Vagina (tissue), 2 donors: ENCODE data around the gene EXOC6B. TPM values are rescaled to one million over a fixed set of nuclear protein-coding genes. Genes with fewer than 3 reads are reported as not detected.

ENCODE experiments used
- DNase-seq, 2 donors: peaks; one replicate each; pipeline ENCODE4 v3.0.0-alpha.2; 2017; ENCODE audit errors: extremely low spot score in 2 of 2
- H3K27ac ChIP-seq: fragments of 200-600 bp; sonication (generic); one replicate; pipeline ENCODE4 v1.5.1; 2019
- H3K27me3 ChIP-seq: fragments of 200-600 bp; sonication (generic); one replicate; pipeline ENCODE4 v1.5.1; 2019
- H3K36me3 ChIP-seq, 2 donors: fragments of 200-600 bp; sonication (generic); one replicate each; pipeline ENCODE4 v1.5.1; 2017 to 2019
- H3K4me1 ChIP-seq: fragments of 200-600 bp; sonication (generic); one replicate; pipeline ENCODE4 v1.5.1; 2019
- H3K4me3 ChIP-seq, 2 donors: fragments of 200-600 bp; sonication (generic); 1 replicate in 1 of 2; 2 replicates in 1 of 2; pipeline ENCODE4 v1.5.1; 2016 to 2019
- H3K9me3 ChIP-seq: fragments of 200-600 bp; sonication (generic); one replicate; pipeline ENCODE4 v1.5.1; 2019
- POLR2A ChIP-seq, 2 donors: fragments of 450-650 bp; IDR thresholded peaks; one replicate each; pipeline ENCODE4 v1.6.1; 2017; ENCODE audit warnings: antibody characterized with exemption in 2 of 2, mild to moderate bottlenecking in 2 of 2, moderate library complexity in 2 of 2
- POLR2AphosphoS5 ChIP-seq, 2 donors: sonication (generic); formaldehyde crosslinking; IDR thresholded peaks; one replicate each; pipeline ENCODE4 v1.9.0; 2017; ENCODE audit warnings: antibody characterized with exemption in 2 of 2, mild to moderate bottlenecking in 2 of 2, low read depth in 1 of 2; ENCODE audit not compliant: insufficient read depth in 1 of 2
- intact Hi-C: fragments of 100-400 bp; cut with DNase I; formaldehyde crosslinking; loops from one replicate; pipeline ENCODE4 v1.15.1; 2023
- total RNA-seq: library from RNA; depleted of rRNA; stranded (reverse); fragments of >200 nt; gene quantifications from one replicate; pipeline ENCODE4 v1.2.3, GENCODE V29; 2016
- TF ChIP-seq, protein P1 (sequence below), 3 experiments: fragments of 450-650 bp in 2 of 3; fragments of 200-600 bp in 1 of 3; sonication (generic) in 1 of 3; IDR thresholded peaks; one replicate each; pipeline ENCODE4 v1.5.1; 2017 to 2019; ENCODE audit warnings: antibody characterized with exemption in 3 of 3, mild to moderate bottlenecking in 2 of 3, moderate library complexity in 2 of 3

Gene EXOC6B
- total RNA-seq, 1 donor from 2014 or later: 41.5 TPM

DNA sequence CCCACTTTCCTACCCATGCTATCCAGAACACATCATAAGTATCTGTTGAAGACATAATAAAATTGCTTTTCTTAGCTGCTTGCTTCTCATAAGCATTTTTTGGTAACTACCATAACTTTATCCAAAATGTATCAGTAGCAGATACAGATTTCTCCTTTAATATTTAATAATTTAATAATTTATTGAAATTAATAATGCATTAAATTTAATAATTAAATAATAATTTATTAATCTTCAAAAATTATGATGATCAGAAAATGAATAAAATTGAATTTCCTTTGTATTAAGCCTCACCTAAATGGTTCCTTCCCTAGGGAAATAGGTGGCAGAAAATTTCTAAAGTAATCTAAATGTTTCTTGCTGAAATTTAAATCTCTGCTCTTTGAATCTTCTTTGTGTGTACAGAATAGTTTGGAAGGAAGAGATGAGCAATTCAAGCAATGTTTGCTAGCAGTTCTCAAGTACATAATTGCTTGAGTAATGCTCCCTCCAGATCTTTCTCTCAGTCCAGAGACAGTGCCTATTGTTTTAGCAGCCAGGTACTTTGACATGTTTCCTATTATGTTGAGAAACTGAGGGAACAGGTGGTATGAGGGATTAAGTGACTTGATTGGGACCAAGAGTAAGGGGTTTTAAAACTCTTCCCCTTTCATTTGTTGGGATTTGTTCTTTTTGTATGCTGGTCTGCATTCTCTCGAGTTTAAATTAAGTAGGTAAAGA lies 555.1 kb downstream of the EXOC6B start:
- TF ChIP-seq, protein P1, sequence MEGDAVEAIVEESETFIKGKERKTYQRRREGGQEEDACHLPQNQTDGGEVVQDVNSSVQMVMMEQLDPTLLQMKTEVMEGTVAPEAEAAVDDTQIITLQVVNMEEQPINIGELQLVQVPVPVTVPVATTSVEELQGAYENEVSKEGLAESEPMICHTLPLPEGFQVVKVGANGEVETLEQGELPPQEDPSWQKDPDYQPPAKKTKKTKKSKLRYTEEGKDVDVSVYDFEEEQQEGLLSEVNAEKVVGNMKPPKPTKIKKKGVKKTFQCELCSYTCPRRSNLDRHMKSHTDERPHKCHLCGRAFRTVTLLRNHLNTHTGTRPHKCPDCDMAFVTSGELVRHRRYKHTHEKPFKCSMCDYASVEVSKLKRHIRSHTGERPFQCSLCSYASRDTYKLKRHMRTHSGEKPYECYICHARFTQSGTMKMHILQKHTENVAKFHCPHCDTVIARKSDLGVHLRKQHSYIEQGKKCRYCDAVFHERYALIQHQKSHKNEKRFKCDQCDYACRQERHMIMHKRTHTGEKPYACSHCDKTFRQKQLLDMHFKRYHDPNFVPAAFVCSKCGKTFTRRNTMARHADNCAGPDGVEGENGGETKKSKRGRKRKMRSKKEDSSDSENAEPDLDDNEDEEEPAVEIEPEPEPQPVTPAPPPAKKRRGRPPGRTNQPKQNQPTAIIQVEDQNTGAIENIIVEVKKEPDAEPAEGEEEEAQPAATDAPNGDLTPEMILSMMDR (IDR thresholded peaks at IDR 0.05): no peak
- no peak for TF ChIP-seq POLR2A (IDR thresholded peaks at IDR 0.05)
- TF ChIP-seq POLR2AphosphoS5 (IDR thresholded peaks at IDR 0.05; ENCODE audit: insufficient read depth in 1 of 2, low read depth in 1 of 2): no peak
- intact Hi-C loops: no loop called here
- Histone ChIP-seq H3K36me3 (no peaks in the 10 kb centered on the region), H3K27ac (no peak overlapping the region), H3K27me3 (no peaks in the 10 kb centered on the region), H3K9me3 (no peaks in the 10 kb centered on the region), H3K4me3 (no peak overlapping the region), H3K4me1 (peaks cover 7% of the 10 kb centered on the region)
- no peak for DNase-seq

DNA sequence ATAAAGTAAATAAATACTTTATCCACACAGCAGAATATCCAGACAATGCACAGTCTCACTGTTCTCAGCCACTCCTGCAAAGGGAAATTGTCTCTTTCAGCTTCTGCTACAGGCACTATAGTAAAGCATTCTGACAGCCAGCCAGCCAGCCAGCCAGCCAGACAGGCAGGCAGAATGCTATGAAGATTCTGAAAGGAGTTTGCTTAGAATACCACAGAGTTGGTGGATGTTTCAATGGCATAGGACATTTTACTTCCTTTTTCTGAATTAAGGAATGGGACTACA lies 562.1 kb downstream of the EXOC6B start:
- Histone ChIP-seq H3K9me3 (no peaks in the 10 kb centered on the region), H3K27me3 (no peaks in the 10 kb centered on the region), H3K36me3 (no peaks in the 10 kb centered on the region), H3K4me3 (no peak overlapping the region), H3K4me1 (no peaks in the 10 kb centered on the region), H3K27ac (no peak overlapping the region)
- intact Hi-C loops: loop anchor here (1.0 kb wide), 1 partner anchor 39 kb away; no protein-coding TSS in a partner anchor
- no peak for DNase-seq
- TF ChIP-seq, protein P1 (IDR thresholded peaks at IDR 0.05): no peak
- TF ChIP-seq POLR2AphosphoS5 (IDR thresholded peaks at IDR 0.05; ENCODE audit: insufficient read depth in 1 of 2, low read depth in 1 of 2) (no peak), POLR2A (IDR thresholded peaks at IDR 0.05) (no peak)

DNA sequence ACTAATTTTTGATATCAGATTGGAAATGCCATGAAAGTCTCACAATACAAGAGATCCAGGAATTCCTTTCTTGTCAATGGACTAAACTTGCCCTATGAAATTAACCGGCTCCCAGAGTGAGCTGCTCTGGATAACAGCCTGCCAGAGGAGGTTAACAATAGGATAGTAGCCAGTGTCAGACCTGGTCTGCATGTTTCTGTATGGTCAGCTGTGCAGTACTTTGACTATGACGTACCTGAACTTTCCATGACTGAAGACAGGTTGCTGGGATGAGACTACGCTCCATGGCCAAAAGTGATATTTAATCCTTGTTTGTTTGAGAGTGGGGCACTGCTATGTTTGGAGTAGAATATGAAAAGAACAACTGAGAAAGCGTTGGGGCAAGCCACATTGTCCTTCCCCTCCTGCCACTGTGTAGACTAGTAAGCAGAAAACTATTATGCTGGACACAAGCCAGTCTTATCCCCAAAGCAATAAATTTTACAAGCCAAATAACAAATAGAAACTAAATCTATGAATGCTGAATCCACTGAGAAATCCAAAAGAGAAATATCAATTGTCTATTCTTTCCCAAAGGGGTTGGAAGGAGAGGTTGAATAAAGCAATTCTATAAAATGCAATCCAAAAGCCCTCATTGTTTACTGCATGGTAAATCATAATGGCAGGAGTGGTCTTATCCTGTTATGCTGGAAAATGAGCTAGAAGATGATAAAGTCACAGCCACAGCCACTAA lies 562.6 kb downstream of the EXOC6B start:
- no peak overlapping the region for H3K4me3 ChIP-seq
- no peaks in the 10 kb centered on the region for H3K27me3 ChIP-seq
- intact Hi-C loops: no loop called here
- H3K9me3 ChIP-seq: no peaks in the 10 kb centered on the region
- TF ChIP-seq POLR2AphosphoS5 (IDR thresholded peaks at IDR 0.05; ENCODE audit: insufficient read depth in 1 of 2, low read depth in 1 of 2): no peak
- TF ChIP-seq POLR2A (IDR thresholded peaks at IDR 0.05): no peak
- no peak overlapping the region for H3K27ac ChIP-seq
- H3K4me1 ChIP-seq: no peaks in the 10 kb centered on the region
- DNase-seq: no peak
- H3K36me3 ChIP-seq: no peaks in the 10 kb centered on the region

DNA sequence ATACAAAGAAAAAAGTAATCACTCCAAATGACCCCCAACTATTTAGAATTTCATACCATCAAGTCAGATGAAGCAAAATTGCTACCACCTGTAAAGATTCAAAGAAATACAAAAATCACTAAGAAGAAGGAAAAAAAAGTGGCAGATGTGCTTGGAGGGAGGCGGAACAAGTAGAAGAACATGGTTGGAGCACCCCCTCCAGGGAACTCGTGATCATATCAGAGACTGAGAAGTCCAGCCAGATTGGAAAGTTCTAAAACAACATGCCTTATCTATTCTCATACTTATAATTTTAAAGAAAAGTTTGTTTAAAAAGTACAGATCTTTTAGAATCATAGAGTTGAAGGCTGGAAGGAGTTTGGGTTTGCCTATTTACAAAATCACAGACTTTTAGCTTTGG lies 564.8 kb downstream of the EXOC6B start:
- H3K36me3 ChIP-seq: no peaks in the 10 kb centered on the region
- TF ChIP-seq POLR2AphosphoS5 (IDR thresholded peaks at IDR 0.05; ENCODE audit: insufficient read depth in 1 of 2, low read depth in 1 of 2): no peak
- TF ChIP-seq, protein P1 (IDR thresholded peaks at IDR 0.05): no peak
- no peak for TF ChIP-seq POLR2A (IDR thresholded peaks at IDR 0.05)
- DNase-seq: no peak
- no peak overlapping the region for H3K4me3 ChIP-seq
- no peak overlapping the region for H3K27ac ChIP-seq
- no peaks in the 10 kb centered on the region for H3K9me3 ChIP-seq
- no peaks in the 10 kb centered on the region for H3K27me3 ChIP-seq
- intact Hi-C loops: no loop called here
- no peaks in the 10 kb centered on the region for H3K4me1 ChIP-seq

DNA sequence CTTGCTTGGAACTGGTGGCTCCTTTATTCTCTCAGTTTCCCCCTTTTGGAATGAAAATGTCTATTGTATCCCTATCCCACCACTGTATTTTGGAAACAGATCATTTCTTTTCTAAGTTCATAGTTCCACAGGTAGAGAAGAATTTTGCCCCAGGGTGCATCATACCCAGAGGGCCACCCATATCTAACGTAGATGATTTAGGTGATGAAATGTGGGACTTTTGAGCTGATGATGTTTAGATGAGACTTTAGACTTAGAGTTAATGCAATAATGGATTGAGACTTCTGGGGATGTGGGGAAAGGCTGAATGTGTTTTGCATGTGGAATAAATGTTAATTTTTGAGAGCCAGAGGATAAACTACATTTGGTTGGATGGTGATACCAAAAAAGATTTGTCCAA lies 570.3 kb downstream of the EXOC6B start:
- no peaks in the 10 kb centered on the region for H3K36me3 ChIP-seq
- no peaks in the 10 kb centered on the region for H3K27me3 ChIP-seq
- H3K27ac ChIP-seq: no peak overlapping the region
- intact Hi-C loops: no loop called here
- TF ChIP-seq POLR2A (IDR thresholded peaks at IDR 0.05) (no peak), POLR2AphosphoS5 (IDR thresholded peaks at IDR 0.05; ENCODE audit: insufficient read depth in 1 of 2, low read depth in 1 of 2) (no peak)
- TF ChIP-seq, protein P1 (IDR thresholded peaks at IDR 0.05): no peak
- H3K4me3 ChIP-seq: no peak overlapping the region
- no peaks in the 10 kb centered on the region for H3K4me1 ChIP-seq
- no peak for DNase-seq
- no peaks in the 10 kb centered on the region for H3K9me3 ChIP-seq
